Measurements from ENCODE around the gene CRTAC1. TPM values are rescaled to one million over a fixed set of nuclear protein-coding genes. Genes with fewer than 3 reads are reported as not detected.

Gene CRTAC1
- total RNA-seq, 1 experiment from 2014 or later = not detected

DNA sequence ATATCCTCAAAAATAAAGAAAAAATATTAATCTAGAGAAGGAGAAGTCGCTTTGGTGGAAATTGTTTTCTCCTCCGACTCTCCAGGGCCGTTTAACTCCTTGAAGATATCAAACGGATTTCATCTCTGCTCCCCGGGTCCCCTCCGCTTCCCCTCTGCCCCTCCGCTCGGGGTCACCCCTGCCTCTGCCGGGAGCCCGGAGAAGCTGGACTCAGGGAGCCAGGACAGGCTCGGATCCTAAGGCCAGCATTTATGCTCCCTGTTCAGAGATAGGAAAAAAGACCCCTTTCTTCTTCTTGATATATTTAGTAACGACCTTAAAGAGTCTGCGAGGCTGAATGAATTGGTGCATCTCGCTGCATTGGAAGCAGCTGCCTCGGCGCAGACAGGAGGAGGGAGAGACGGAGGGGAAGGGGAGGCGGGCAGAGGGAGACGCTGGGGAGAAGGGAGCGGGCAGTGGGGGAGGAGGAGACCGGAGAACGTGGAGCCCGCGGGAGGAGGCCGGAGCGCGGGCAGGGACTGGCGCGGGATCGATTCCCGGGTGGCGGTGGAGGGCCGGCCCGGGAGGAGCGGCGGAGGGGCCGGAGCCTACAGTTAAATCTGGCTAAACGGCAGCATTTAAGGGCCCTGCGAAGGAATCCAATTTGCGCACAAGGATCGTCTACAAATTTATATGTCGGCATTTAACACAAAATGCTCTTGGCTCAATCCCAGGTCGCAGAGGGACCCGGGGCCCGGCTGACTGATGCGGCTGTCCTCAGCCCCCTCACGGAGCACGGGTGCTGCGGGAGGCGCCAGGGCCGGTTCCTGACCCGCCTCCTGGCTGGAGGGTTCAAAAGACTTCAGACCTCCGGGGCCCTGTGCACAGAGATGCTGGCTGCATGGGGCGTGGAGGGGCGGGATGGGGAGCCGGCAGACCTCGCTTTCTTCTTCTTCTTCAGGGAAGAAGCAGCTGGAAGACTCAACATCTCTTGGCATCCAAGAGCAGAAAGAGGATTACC, 55.6 kb downstream of the CRTAC1 start:
- DNase-seq (ENCODE audit: low read depth) = no peak

DNA sequence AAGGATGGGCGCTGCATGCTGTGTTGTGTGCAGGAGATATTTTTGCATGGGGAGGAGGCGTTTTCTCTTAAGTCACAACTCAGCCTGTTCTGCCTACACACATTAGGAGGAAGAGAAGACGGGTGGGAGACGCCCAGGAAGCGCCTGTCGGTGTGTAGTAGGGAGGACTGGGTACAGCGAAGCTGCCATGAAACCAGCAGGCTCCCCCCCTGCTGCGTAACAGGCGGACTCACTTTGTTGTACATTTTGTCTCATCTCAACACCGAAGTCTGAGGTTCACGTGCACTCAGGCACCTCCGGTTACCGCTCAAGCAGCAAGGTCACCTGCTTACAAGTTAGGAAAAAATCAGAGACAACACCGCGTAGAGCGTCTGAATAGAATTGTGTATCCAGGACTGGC, 56.3 kb downstream of the CRTAC1 start:
- no peak for DNase-seq (ENCODE audit: low read depth)

DNA sequence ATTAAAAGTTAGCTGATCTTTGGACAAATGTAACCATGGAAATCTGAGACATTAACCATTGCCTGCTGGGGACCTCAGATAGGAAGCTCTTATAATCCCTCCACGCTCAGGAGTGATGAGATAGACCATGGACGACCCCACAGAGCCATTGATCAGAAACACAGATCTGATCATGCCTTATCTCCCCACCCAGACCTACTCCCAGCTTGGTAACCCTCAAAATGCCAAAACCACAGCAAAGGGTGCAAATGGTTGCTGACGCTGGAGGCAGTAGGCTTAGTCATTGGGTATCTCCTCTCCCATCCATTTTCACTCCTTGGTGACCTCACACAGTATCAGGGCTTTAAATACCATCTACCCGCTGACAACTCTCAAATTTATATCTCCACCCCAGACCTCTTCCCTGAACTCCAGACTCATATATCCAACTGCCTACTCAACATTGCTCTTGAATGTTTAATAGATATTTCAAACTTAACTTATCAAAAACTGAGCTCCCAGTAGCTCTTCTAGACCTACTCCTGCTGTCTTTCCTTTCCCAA, 60.8 kb downstream of the CRTAC1 start:
- DNase-seq (ENCODE audit: low read depth) = no peak

DNA sequence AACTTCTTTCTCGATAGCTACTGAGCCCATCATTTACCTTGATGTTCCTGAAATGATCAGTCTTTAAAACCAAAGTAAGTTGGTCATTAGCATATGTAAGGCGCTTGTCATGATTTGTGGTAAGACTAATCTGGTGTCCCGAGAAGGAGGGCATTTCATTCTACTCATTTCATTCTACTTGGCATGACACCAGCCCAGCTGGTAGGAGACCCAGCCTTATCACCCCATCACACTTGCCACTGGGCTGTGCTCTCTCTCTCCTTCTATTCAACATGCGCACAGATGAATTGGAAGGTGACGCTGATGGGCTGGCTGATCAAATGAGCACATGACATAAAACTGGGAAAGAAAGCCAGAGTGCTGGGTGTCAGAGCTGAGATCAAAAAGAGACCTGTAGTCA, 65.7 kb downstream of the CRTAC1 start:
- DNase-seq (ENCODE audit: low read depth) = no peak

DNA sequence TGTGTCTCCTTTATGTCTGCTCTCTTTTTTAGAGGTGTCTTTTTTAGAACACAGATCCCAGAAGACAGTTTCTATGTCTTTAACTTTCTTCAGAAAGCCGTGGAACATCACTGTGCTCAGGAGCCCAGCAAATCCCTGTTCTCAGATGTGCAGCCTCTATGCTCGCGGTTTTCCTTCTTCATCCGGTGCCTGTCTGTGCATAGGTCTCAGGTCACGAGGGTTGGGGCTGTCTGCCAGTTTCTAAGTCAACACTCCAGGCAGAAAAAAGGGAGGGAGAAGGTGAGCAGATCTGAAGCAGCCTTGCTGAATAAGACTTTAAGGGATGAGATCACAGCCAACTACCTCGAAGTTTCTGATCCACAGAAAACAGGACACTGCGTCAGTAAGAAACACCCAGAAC, 68.5 kb downstream of the CRTAC1 start:
- no peak for DNase-seq (ENCODE audit: low read depth)

DNA sequence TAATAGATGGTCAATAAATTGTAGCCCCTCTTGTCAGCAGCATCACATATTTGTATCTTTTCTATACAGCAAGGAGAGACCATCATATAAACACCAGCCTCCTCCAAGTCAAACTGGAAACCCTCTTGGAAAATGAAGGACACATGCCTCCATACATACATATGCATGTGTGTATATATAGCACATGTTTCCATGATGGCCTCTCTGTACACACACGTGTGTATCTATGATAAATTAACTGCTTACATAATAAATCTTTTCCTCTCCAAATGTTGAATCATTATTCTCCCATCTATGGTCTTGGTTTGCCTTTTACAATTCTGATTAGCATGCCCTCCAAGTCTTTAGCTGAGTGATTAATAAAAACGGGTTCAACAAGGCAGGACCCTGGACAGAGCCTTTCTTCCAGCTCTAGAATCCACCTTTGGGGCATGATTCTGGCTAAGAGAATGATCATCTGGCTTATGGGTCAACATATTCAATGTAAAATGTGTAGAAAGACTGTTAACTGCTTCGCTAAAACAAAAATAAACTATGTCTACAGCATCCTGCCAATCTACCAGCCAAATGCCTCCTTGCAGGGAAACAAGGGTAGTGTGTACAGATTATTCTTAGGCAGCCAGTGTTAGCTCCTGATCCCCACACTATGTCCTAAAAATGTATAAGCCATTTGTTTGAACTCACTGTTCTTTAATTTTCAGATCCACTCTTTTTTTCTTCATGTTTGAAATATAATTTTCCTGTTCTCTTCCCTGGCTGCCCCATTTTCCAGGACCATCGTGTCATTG, 70.0 kb downstream of the CRTAC1 start:
- DNase-seq (ENCODE audit: low read depth) = no peak

DNA sequence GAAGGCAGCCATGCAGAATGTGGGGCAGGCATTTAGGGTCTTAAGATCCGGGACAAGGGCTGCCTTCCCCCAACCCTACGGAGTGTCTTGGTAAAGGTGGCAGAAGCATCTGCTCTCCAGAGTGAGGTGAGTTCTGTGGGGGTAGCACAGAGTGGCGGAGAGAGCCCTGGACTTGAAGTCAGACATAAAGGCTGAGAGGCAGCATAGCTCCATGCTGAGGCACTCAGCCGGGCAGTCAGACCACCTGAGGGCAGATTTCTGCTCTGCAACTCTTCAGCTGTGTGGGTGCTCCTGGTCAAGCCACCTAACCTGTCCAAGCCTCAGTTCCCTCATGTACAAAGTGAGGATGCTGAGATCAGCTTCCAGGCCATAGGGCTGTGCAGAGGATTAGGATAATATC, 81.0 kb downstream of the CRTAC1 start:
- DNase-seq (ENCODE audit: low read depth) = no peak

DNA sequence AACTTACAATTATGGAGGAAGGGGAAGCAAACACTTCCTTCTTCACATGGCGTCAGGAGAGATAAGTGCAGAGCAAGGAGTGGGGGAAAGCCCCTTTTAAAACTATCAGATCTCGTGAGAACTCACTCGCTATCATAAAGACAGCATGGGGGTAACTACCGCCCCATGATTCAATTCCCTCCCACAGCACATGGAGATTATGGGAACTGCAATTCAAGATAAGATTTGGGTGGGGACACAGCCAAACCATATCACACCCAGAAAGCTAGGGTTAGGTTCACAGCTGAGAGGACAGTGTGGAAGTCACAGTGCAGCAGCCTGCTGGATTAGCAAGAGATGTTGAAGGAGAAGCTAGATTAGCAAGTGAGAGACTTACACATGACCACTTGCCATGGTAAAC, 81.6 kb downstream of the CRTAC1 start:
- DNase-seq (ENCODE audit: low read depth) = no peak

DNA sequence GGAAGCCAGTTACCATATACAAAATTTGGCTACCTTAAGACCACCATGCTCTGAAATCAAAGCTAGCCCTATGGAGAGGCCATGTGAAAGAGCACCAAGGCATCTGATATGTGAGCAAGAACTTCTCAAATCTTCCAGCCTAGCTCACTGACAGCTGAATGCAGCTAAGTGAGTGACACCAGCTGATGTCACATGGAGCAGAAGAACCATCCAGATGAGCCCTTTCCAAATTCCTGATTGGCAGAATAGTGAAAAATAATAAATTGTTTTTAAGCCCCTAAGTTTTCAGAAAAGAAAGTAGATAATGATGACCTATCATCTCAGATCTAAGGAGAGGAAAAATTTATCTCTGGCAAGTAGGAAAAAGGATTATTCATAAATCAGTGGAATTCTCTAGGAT, 85.6 kb downstream of the CRTAC1 start:
- no peak for DNase-seq (ENCODE audit: low read depth)

DNA sequence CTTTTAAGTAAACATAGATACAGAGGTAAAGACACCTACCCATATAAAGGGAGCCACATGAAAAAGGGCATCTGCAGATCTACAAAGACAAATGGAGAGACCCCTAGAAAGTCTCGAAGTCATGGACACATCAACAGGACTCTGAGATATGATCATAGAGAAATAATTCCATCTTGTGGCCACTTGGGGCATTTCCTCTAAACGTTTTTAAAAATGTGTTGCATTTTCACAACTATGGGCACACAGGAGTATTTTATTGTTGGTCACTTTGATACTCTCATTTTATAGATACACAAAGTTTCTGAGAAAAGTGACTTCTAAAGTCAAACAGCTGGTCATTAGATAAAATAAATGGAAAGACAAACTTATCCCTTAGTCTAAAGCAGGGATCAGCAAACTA, 87.1 kb downstream of the CRTAC1 start:
- DNase-seq (ENCODE audit: low read depth) = no peak

DNA sequence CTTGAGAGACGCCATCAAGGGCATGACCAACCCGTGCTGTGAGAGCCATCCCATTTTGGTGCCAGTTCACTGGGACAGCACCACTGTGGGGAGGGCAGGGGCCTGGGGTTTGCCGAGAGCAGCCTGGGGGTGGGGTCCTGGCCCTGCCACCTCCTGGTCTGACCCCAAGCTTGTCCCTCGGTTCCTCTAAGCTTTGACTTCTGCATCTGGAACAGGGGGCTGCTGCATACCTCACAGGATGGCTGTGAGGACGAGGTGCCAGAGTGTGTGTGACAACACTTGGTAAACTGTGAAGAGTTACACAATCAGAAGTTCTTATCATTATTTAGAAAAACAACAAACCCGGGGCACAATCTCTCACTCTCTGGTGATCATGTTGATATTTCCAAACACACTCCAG, 89.9 kb downstream of the CRTAC1 start:
- no peak for DNase-seq (ENCODE audit: low read depth)

DNA sequence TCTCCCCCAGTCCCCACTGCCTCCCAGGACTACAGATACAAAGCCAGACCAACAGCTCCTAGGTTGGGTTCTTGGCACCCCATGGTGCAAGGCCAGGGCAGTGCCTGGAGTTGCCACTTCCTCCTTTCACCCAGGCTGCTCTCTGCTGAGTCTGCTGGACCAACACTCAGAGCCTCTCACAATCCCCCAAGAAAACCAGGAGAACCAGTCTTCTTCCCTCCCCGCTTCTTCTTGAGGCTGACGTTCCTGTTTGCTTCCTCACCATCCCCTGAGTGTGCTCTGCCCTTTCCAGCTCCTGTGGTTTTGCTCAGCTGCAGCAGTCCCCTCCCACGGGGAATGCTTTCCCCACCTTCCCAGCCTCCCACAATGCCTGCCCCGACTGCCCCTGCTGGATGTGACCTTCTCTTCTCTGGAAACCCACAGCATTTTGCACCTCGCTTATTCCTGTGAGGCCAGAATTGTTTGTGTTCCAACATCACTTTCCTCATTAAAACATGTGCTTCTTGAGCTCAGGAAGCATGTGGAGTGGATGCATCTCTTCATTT, 90.9 kb downstream of the CRTAC1 start:
- no peak for DNase-seq (ENCODE audit: low read depth)

DNA sequence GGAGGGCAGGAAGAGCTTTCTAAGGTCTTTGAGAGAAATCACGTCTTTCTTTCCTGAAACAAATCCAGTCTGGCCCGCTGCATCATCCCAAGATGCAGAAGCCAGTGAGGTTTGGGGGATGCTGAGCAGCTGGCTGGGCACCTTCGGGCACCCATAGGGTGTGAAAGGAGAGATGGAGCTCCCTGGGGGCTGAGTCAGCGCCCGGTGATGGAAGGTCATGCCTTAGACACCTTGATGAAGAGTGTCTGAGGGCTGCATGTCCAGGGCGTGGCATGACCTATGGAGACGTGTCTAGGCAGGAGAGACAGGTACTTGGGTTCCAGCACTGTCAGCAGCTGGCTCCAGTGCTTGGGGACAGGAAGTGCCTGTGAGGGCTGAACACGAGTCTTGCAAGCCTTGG, 92.5 kb downstream of the CRTAC1 start:
- no peak for DNase-seq (ENCODE audit: low read depth)

DNA sequence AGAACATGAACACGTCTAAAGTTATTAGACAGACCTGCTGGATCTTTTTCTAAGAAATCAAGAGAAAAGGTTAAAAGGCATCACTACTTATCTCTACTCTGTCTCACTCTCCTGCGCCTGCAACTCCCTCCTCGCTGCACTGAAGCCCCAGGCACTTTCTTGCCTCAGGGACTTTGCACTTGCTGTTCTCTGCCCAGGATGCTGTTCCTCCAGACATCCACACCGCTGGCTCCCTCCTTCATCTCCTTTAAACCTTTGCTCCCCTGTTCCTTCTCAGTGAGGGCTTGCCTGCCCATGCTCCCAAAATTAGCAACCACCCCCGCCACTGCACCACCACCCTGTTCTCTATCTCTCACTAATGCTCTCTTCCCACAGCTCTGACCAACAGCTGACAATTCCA, 93.4 kb downstream of the CRTAC1 start:
- no peak for DNase-seq (ENCODE audit: low read depth)

DNA sequence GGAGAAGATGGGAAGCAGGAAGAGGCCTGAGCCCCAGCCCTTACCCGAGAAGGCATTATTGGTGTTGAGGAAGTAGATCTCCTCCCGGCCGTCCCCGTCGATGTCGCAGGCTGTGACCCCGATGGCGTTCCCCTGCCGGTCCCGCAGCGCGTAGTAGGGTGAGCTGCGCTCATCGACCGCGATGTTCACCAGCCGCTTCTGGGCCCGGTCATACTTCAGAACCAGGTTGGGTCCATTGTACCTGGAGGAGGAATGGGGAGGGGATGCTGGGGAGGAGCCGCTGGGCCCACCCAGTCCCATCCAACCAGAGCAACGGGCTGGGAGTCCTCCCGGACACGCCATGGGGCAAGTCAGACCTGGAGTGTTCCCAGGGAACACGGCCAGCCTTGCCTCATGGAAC, 94.3 kb downstream of the CRTAC1 start:
- no peak for DNase-seq (ENCODE audit: low read depth)

DNA sequence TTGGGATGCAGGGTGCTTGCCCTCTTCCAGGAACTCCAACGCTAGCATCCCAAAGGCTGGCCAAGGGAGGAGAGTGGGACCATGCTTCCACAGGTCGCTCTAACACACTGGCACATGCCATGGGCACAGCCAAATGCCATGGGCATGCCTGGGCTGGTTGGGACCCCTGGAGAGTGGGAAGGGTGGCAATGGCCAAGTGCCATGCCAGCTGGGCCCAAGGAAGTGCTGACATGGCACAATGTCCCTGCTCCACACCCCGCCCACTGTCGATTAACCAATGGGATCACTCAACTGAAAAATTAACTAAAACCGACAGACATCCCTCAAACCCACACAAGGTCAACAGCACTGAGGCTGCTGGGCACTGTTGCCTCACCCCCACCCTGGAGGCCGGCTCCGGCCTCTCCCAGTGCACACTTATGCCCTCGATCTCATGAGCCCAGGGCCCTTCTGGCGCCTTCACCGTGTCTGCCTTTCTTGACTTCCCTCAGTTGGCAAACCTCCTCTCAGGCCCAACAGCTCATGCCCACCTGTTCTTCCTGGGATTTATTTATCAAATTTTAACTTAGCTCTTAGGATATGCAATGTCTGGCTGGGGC, 97.4 kb downstream of the CRTAC1 start:
- DNase-seq (ENCODE audit: low read depth) = no peak

DNA sequence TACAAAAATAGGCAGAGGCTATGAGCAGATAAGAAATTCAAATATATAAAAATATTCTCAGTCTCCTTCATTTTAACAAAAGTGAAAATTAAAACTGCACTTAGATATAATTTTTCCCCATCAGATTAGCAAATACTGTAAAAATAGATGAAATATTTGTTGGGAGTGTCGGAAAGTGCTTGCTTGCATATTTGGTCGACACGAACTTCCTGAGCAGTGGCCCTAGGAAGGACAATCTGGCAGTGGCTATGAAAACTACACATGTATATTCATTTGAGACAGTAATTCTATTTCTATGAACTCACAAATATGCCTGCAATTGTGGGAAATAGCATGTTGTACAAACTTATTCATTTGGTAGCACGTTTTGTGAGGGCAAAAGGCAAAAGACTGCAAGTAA, 99.4 kb downstream of the CRTAC1 start:
- no peak for DNase-seq (ENCODE audit: low read depth)

DNA sequence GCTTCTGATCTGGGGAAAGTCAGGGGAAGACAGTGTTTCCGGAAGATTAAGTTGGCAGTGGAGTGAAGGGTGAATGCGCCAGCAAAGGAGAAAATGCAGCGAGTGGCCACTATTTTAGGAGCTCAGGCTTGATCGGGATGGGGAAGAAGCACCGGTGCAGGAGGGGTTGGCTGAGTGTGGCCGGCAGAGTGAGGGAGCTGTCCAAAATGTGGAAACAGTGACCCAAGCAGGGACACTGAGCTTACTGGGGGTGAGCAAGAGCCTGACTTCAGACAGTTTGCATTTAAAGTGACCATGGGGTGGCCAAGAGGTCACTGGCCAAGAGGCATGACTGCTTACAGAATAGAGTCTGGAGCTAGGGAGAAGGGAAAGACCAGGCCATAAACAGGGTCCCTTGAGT, 101.5 kb downstream of the CRTAC1 start:
- no peak for DNase-seq (ENCODE audit: low read depth)

DNA sequence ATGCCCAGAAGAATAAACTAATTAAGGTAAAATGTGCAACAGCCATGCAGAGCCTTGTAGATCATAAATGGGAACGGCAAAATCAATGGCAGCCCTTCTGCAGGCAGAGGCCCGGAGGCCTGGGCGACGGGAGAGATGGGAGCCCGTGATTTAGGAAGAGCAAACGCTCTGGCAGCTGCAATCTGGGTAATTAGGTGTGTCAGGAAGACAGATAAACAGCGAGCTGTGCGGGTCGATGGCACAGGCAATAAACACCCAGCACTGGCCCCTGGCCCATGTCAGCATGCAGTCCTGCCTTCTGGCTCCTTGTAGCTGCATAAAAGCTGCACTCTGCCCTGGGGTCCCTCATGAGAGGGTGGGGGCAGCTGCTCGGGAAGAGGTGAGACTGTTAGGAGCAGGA, 102.8 kb downstream of the CRTAC1 start:
- DNase-seq (ENCODE audit: low read depth) = no peak

DNA sequence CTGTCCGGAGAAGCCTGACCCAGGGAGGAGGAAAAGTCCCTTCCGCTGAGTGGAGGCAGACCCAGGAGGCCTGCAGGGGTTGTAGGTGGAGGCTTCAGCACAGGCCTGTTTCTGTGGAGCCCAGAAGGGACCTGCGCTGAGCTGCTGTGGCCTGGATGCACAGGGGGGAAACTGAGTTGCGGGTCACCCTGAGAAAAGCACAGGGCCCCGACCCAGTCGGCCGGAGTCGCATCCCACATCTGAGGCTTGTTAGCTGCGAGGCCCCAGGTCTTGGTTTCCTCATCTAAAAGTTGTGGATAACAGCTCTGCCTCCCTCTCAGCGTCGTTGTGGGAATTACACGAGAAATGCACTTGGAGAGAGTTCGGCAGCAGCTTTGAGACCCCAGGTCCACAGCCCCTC, 104.4 kb downstream of the CRTAC1 start:
- DNase-seq (ENCODE audit: low read depth) = no peak

DNA sequence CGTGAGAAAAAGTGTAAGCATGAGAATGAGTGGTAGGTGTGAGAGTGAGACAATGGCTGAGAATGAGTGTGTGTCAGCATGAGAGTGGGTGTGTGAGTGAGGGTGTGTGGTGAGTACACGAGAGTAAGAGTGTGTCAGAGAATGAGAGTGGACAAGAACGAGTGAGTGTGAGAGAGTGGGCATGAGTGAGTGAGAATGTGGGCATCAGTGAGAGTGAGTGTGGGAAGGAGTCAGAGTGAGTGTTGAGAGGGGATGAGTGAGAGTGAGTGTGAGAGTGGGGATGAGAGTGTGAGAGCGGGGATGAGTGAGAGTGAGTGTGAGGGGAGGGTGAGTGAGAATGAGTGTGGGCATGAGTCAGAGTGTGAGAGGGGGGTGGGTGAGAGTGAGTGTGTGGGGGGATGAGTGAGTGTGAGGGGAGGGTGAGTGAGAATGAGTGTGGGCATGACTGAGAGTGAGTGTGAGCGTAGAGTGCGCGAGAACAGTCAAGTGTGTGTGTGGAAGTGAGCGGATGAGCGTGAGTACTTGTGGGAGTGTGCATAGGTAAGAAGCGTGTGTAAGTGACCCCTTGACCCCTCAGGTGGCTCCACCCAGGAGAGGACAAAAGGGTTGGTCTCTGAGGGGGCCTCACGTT, 105.0 kb downstream of the CRTAC1 start:
- no peak for DNase-seq (ENCODE audit: low read depth)

DNA sequence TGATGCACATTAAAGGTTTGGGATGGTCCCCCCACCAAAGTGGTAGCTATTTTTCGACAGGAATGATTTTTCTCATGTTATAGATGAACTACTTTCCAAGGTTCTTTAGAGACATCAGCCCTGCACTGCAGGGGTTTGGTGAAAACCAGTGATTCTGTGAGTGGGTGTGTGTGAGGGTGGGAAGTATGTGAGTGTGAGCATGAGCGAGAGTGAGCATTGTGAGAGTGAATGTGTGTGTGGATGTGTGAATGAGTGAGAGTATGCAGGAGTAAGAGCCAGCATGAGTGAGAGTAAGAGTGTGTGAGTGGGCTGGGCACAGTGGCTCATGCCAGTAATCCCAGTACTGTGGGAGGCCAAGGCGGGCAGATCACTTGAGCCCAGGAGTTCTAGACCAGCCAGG, 105.7 kb downstream of the CRTAC1 start:
- no peak for DNase-seq (ENCODE audit: low read depth)
